Stimulated activated CD8-positive, alpha-beta memory T cell treated with anti-CD3 and anti-CD28 coated beads, Interleukin-15, amount 100 ng/mL, for 4 hours (primary cell): ENCODE results near the gene COASY.
"Not testable (repeated sequence)": the region's sequence is repeated elsewhere in the genome, so short reads cannot be mapped to it uniquely, and the experiment has no call there.

ENCODE experiments used
- DNase-seq, 2 donors: peaks; one replicate each; pipeline ENCODE4 v3.0.0-alpha.2; 2020; ENCODE audit warnings: low read depth in 2 of 2

Gene COASY

DNA sequence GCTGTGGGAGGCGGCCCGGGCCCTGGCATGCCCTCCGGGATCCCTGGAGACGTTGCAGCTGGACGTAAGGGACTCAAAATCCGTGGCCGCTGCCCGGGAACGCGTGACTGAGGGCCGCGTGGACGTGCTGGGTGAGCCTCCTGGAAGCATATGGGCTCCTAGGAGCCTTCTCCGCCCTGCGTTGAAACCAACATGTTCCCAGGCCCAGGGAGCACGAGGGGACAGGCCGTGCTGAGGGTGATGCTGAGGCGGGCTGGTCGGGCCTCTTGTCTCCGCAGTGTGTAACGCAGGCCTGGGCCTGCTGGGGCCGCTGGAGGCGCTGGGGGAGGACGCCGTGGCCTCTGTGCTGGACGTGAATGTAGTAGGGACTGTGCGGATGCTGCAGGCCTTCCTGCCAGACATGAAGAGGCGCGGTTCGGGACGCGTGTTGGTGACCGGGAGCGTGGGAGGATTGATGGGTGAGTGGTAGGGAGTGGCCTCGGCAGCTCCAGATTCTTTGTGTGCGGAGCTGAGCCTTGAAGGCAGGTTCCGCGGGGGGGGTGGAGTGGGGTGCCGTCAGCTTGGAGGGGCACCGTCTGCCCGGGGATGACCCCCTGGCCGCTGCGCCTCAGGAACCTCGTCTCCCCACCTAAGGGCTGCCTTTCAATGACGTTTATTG lies 8.7 kb upstream of the COASY start:
- DNase-seq: no peak

DNA sequence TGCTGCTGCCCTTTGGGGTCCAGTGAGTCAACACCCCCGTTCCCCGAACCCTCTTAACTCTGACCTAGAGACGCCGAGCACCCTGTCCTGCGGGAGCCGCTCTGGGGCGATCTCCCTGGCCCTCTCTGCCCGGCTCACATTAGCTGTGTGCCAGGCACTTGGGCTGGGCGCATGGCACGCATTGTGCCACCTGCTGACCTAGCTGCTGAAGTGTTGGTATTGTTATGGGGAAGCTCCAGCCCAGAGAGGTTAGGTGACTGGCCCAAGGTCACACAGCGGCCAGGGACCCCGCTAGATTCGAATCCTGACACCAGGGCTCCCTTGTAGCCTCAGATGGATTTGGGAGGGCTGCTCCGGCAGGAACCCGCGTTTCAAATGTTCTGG lies 8.1 kb upstream of the COASY start:
- DNase-seq: no peak

DNA sequence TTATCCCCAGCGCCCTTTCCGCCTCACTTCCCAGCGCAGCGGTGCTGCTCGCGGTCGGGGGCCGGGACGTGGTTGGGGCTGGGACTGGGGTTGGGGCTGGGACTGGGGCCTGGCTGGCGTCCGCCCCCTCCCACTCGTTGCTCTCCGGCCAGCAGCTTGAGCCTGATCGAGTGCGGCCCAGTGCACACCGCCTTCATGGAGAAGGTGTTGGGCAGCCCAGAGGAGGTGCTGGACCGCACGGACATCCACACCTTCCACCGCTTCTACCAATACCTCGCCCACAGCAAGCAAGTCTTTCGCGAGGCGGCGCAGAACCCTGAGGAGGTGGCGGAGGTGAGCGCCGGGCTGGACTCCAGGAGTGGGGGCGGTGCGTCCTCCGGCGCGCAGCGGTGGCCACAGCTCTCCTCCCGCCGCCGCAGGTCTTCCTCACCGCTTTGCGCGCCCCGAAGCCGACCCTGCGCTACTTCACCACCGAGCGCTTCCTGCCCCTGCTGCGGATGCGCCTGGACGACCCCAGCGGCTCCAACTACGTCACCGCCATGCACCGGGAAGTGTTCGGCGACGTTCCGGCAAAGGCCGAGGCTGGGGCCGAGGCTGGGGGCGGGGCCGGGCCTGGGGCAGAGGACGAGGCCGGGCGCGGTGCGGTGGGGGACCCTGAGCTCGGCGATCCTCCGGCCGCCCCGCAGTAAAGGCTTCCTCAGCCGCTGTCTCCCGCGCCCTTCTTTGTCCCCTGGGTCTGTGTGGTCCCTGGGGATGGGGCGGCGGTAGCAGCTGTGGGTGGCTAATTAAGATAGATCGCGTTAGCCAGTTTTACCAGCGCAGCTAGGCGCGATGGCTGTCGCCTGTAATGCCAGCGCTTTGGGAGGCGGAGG lies 7.5 kb upstream of the COASY start:
- peak in 1 of 2 donors; percentile 62 for DNase-seq

DNA sequence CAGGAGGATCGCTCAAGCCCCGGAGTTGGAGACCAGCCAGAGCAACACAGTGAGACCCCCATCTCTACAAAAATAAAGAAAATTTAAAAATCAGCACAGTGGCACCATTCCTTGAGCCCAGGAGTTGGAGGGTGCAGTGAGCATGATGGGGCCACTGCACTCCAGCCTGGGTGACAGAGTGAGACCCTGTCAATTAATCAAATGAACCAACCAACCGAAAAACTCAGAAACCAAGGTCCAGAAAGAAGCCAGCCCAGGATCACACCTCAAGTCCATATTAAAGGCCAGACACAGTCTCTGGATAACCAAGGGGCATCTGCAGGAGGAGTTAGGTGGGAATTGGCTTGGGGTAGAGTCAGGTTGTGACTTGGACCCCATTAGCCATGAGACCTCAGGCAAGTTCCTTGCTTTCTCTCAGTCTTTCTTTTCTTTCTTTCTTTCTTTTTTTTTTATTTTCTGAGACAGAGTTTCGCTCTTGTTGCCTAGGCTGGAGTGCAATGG lies 6.8 kb upstream of the COASY start:
- DNase-seq: no peak

DNA sequence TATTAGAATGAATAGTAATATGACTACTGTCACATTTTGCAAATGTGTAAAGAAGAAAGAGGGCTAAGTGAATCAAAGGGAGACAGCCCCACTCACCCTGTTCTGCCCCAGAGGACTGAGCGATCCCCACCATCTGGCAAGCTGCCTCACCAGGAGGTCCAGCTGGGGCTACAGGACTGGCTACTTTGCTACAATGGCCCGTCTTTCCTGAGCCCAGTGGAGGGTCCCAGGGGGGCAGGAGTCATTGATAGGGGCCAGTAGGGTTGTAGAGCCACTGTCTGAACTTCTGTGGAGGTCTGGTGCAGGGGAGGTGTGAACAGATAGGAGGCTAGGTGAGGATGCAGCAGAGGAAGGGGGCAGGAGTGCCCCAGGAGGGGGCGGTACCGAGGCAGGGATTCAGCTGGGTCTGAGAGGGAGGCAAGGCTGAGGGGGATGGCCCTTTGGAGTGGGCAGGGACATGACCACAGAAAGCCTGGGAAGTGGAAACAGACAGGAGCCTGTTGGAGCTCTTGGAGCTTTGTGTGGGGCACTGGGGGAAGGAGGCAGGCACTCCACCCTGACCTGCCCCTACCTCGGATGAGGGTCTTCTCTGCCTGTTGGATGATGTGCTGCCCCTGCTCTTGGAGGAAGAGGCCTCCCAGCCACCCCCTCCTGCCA lies 5.9 kb upstream of the COASY start:
- DNase-seq: not testable (repeated sequence)

DNA sequence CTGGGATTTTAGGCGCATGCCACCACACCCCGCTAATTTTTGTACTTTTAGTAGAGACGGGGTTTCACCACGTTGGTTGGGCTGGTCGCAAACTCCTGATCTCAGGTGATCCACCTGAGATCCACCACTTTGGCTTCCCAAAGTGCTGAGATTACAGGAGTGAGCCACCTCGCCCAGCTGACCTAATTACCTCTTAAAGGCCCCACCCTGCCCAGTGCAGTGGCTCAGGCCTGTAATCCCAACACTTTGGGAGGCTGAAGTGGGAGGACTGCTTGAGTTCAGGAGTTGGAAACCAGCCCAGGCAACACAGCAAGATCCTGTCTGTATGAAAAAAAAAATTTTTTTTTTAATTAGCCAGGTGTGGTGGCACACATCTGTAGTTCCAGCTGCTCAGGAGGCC lies 2.9 kb upstream of the COASY start:
- DNase-seq: no peak

DNA sequence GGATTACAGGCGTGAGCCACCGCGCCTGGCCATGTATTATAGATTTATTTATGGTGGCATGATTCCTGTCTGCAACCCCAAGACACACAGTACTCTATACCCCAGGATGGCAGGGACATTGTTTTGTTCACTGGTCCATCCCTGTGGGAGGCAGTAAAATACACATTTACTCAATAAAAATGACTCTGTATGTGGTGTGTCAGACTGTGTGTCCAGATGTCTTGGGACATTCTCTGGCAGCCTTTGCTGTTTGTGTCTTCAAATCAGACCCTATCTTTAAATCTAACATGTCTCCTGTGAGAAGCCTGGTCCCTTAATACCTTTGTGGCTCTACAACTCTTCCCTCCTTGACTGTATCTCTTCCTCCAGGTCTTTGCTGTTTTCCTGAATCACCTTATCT lies 1.7 kb upstream of the COASY start:
- DNase-seq: no peak

DNA sequence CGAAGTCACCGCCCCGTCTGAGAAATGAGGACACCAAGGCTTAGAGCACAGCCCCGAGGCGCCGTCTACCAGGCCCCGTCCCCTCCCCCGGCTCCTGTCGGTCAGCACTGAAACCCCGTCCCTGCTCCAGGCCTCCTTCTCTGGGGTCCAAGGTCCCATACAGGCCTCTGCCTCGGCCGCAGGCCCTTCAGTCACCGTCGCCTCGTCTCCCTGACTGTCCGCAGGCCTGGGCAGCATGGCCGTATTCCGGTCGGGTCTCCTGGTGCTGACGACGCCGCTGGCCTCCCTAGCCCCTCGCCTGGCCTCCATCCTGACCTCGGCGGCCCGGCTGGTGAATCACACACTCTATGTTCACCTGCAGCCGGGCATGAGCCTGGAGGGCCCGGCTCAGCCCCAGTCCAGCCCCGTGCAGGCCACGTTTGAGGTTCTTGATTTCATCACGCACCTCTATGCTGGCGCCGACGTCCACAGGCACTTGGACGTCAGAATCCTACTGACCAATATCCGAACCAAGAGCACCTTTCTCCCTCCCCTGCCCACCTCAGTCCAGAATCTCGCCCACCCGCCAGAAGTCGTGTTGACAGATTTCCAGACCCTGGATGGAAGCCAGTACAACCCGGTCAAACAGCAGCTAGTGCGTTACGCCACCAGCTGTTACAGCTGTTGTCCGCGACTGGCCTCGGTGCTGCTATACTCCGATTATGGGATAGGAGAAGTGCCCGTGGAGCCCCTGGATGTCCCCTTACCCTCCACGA lies 617 bp downstream of the COASY start:
- no peak for DNase-seq

DNA sequence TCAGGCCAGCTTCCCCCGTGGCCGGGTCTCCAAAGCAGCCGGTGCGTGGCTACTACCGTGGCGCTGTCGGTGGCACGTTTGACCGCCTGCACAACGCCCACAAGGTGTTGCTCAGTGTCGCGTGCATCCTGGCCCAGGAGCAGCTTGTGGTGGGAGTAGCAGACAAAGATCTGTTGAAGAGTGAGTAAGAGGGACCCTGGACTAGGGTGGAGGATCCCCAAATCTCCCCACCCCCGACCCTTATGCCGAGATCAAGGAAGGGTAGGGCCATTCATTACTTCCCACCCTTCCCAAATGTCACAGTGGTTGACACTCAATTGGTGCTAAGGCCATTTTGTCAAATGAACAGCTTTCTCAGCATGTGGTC lies 1.2 kb downstream of the COASY start:
- DNase-seq: no peak

DNA sequence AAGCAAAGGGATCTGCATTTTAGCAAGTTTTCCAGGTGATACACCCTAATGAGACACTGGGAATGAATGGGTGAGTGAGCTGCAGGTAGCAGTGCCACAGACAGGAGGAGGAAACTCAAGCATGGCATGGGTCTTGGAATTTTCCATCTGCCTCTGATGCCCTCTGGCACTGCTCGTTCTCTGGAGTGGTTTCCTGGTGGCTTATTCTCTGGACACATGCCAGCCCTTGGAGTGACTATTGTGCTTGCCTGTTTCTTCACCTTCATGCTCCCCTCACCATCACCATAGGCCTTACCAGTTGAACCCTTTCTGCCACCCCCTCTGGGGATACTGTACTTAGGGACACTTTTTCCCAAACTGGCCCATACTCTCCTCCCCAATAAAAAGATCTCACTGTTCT lies 1.6 kb downstream of the COASY start:
- no peak for DNase-seq

DNA sequence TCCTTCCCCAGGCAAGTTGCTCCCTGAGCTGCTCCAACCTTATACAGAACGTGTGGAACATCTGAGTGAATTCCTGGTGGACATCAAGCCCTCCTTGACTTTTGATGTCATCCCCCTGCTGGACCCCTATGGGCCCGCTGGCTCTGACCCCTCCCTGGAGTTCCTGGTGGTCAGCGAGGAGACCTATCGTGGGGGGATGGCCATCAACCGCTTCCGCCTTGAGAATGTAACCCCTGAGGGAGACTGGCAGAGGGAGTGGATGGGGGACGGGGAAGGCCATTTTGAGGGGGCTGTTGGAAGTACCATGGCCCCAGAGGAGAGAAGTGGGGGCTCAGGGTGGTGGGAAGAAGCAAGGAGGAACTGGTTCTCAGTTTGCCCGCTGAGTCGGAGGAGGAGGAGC lies 2.0 kb downstream of the COASY start:
- DNase-seq: no peak

DNA sequence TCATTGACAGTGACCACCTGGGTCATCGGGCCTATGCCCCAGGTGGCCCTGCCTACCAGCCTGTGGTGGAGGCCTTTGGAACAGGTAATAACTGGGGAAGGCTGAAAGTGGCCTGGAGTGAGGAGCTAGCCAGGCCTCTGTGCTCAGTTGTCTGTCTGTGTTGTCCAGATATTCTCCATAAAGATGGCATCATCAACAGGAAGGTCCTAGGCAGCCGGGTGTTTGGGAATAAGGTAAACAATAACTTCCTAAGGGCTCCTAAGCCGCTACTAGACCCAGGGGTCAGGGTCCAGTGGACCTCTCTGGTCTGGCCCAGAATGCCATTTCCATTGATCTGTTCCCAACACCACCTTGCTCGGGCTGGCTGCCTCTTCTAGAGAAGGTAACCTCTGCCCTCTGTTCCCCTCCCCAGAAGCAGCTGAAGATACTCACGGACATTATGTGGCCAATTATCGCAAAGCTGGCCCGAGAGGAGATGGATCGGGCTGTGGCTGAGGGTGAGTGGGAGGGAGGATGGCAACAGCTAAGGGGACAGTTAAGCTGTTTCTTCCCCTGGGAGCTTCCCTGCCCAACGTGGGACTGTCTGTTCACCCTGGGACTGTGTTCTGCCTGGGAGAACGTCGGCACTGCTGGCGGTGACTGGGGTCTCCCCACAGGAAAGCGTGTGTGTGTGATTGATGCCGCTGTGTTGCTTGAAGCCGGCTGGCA lies 3.0 kb downstream of the COASY start:
- no peak for DNase-seq

DNA sequence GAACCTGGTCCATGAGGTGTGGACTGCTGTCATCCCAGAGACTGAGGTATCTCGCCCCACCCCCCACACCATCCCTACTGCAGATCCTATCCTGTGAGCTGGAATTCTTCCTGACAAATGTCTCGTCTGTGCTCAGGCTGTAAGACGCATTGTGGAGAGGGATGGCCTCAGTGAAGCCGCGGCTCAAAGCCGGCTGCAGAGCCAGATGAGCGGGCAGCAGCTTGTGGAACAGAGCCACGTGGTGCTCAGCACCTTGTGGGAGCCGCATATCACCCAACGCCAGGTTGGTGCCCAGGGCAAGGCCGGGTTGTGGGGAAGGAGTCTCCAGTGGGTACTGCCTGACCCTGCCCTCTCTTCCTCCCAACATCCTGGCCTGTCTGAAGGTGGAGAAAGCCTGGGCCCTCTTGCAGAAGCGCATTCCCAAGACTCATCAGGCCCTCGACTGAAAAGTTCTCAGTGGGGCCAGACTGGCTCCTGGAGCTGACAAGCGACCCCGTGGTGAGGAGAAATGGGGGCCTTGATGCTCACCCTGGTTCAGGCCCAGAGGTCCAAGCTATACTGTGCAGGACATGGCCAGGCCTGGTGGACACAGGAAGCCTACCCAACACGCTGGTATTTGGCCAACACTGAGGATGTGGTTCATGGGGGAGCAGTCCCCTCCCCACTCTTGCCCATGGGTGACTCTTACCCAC lies 3.7 kb downstream of the COASY start:
- DNase-seq: no peak

DNA sequence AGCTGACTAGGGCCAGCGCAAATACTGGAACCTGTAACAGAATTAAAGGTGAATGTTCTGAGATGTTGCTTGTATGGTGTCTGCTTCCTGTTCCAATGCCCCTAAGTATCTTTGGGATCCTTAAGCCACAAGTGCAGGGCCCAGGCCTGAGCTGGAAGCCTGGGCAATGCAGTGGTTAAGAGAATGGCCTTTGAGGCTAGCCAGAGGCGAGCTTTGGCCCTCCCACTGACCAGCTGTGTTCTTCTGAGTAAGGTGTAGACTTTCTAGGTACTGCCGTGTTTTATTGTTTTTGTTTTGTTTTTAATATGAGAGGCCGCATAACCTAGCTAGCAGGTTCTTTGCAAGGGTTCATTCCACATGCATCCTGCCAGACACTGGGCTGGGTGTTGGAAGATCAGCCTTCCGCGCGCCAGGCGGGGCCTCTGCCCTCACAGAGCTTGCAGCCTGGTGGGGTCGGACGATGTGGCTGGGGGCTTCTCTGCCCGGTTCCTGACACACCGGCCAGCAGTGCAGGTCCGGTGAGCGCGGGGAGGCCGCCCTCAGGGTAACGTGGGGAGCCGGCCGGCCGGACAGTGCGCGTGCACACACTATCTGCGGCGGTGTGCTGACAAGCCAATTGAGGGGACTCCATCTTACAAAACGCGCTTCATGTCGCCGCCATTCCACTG lies 4.4 kb downstream of the COASY start:
- no peak for DNase-seq

DNA sequence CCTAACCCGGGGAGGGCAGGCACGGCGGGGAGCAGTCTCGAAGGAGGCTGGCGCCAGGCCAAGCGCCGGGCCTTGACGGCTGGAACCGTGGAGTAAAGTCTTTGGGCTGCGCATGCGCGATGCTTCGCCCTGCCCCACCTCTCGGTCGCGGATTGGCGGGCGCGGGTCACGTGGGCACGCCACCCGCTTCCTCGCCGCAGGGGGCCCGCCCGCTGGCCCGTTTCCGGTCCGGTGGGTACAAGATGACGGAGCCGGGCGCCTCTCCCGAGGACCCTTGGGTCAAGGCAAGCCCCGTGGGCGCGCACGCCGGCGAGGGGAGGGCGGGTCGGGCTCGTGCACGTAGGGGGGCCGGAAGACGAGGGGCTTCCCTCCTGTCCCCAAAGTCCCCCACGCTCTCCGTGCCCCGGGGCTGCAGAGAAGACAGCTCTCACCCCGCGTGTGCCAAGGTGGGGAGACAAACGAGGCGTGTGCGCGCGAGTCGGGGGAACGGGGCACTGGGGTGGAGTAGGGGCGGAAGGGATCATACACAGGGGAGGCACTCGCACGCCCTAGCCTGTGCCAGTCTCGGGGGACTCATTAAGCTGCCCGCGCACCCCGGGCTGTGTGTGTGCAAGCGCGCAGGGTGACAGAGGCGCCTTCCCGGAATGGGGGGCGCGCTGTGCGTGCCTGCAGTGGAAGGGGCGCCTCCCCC lies 5.1 kb downstream of the COASY start, which contains the start of gene MLX:
TSS of gene MLX (plus strand) at position 218 of the 691 bp plus-strand sequence. CDS start at position 243, 25 bp downstream.
- DNase-seq: peak; percentile 77 to 83

DNA sequence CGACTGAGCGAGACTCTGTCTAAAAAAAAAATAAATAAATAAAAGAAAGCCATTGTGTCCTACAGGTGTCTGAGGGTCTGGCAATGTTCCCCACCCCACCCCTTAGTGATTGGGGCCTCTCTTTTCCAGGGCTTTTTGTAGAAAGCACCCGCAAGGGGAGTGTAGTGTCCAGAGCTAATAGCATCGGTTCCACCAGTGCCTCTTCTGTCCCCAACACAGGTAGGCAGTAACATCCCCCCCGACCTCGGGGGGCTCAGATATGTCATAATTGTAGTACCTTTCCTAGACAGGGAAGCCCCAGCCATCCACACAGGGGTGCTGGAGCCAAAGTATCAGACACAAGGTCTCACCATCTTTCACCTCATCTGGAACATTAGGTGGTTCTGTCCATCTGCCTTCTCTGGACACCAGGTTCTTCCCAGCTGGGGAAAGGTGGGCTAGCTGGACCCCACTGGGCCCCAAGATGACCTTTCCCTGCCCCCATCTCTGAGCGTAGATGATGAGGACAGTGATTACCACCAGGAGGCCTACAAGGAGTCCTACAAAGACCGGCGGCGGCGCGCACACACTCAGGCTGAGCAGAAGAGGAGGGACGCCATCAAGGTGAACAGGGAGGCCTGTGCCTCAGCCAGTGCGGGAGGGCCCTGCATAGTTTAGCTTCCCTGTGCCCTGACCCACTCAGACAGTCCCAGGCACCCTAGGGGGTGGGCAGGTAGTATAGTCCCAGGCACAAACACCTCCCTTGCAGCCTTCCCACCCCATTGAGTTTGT lies 6.6 kb downstream of the COASY start:
- no peak for DNase-seq

DNA sequence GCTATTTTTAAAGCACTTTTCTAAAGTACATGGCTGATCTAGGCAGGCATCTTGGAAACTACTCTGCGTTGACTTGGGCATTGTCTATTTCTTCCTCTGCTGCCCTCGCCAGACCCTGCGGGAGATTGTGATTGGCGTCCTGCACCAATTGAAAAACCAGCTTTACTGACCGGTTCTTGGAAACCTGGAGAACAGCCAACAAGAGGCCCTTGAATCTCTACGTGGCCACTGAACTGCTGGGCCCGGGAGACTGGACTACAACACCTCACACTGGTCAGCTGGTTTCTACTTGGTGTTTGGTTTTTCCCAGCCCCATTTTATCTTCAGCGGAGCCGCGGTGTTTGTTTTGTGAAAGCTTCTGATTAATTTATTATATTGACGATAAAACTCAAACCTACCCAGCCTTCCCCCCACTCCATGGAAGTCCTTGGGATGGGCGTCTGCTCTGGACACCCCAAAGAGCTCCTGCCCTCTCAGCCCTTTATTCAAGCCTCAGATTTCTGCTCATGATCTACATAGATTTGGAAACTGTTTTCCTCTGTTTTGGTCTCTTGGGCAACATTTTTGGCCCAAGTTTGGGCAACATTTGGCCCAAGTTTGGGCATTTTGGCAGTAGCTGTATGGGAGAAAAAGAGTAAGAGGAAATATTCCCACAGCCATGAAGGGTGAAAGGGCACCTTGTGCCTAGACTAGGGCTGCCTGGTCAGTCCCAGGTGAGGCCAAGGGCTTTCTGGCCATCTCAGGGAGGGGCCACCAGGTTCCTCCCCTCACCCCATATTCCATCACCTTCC lies 9.7 kb downstream of the COASY start:
- DNase-seq: no peak

DNA sequence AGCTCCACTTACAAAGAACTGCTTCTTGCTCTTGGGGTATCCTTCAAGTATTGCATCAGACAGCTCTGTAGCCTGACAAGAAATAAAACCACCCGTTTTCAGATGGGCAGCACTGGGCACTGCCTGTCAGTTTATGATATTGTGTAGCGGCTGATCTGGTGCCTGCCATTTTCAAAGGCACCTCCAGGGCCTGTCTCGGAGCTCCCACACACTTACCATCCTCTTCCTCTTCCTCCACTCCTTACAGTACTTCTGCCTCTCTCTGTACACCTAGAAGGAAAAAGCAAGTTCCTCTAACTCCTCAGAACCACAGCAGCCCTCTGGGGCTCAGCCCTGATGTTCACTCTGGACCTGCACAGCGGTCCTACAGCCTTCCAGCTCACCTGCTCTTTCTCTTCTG lies 11.1 kb downstream of the COASY start:
- DNase-seq: no peak
